Middle frontal gyrus (tissue), 1 donor: ENCODE measurements around the gene CNPY1.
A peak's percentile ranks its signal among the peaks of the same experiment; 100 is the strongest.

Source experiments
- DNase-seq: peaks from one replicate; pipeline ENCODE4 v3.0.0-alpha.2; 2015; ENCODE audit warnings: low spot score; ENCODE audit errors: extremely low spot score

CNPY1 gene

GRCh38 chr7:155468785-155469148 is 77.6 kb downstream of the CNPY1 start:
- no peak for DNase-seq

GRCh38 chr7:155467846-155468784 is 78.2 kb downstream of the CNPY1 start:
- no peak for DNase-seq

GRCh38 chr7:155466814-155467733 is 79.3 kb downstream of the CNPY1 start:
- no peak for DNase-seq

DNA sequence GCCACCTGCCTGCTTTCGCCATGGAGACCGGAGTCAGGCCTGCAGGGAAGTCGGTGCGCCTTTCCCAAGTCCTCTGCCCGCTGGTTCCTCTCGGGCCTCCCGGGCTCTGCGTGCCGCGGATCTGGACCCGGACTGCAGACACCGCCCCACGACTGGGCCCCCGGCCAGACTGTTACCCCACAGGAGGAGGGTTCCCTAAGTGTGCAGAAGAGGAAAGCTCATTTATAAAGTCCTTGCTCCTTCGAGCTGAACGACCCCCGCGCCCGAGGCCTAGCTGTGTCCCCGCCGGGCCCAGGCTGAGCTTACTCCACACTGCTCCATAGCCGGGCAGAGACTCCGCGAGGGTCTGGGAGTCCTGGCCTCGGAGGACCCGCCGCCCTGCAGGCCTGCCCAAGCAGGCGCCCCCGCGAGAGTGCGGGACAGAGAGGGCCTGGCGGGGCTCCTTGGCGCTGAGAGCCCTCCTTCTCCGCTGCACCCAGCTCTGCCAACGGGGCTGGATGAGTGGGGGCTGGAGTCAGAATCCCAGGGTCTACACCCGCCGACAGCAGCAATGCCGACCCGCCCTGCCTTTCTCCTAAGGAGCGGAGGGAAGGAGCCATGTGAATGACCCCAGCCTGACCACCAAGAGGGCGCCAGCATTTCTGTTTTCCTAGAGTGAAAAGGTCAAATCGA is 80.1 kb downstream of the CNPY1 start:
- no peak for DNase-seq

- DNase-seq: no peak
Observed at GRCh38 chr7:155465761-155466141, 80.6 kb downstream of the CNPY1 start.

DNA sequence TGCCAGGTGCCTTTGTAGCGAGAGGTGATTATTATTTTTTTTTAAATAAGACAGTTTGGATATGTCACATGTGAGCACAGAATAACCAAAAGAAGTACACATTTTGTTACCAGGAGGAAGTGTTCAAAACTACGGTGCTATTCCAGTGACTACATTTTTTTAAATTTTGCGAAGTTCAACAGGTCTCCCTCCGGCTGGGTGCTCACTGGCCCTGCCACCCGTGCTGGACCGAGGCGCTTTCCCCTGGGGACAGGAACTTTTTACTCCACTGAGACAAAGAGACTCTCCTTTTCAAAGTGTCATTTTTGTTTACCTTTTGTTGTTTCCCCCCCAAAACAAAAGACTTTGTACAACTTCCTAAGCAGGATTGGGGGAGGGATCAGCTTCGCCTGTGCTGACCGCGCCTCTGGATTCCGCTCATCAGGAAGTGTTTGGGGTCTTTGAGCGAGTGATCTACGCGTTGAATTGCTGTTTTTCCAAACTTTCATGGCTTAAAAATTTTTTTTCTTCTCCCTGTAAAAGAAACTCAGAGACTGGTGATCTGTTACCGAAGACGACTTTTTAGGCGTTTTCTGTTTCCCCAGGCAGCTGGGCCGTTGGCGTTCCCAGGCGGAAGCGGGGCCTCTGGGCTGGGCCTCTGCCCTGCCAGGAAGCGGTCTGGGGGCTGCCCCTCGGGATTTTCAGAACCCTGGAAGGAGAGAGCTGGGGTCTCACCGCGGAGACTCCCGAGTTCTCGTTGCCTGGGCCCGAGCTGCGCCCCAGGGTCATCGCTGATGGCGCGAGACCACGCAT is 81.2 kb downstream of the CNPY1 start:
- no peak for DNase-seq

- DNase-seq: no peak
Observed at GRCh38 chr7:155464183-155464582, 82.2 kb downstream of the CNPY1 start.

DNA sequence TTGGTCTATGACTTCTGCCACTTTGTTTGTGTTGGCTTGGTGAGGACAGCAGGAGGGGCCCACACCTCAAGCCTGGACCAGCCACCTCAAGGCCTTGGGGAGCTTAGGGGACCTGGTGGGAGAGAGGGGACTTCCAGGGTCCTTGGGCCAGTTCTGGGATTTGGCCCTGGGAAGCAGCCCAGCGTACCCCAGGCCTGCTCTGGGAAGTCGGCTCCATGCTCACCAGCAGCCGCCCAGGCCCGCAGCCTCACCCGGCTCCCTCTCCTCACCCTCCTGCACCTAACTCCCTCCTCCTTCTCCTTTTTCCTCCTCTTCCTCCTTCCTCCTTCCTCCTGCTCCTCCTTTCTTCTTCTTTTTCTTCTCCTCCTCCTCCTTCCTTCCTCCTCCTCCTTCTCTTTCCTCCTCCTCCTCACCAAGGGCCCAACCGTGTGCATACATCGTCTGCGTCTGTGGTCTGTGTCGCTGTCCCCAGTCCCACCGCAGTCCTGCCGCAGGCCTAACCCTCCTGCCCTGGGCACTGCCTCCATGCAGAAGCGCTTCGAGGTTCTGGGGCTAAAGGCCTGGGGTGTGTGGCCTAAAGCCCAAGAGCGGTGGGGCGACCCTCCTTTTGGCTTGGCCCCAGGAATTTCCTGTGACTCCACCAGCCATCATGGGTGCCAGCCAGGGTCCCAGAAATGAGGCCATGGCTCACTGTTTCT is 83.1 kb downstream of the CNPY1 start:
- no peak for DNase-seq

DNA sequence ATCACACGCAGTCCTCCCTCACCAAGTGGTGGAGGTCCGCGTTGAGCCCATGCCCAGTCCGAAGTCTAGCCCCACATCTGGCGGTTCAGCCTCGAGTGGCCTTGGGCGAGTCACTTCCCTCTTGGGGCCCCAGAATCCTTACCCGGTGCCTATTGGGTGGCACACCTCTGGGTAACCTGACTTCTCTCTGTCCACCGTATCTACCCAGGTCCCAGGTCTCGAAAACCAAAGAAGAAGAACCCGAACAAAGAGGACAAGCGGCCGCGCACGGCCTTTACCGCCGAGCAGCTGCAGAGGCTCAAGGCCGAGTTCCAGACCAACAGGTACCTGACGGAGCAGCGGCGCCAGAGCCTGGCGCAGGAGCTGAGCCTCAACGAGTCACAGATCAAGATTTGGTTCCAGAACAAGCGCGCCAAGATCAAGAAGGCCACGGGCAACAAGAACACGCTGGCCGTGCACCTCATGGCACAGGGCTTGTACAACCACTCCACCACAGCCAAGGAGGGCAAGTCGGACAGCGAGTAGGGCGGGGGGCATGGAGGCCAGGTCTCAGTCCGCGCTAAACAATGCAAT is 84.1 kb downstream of the CNPY1 start:
- DNase-seq: no peak

DNA sequence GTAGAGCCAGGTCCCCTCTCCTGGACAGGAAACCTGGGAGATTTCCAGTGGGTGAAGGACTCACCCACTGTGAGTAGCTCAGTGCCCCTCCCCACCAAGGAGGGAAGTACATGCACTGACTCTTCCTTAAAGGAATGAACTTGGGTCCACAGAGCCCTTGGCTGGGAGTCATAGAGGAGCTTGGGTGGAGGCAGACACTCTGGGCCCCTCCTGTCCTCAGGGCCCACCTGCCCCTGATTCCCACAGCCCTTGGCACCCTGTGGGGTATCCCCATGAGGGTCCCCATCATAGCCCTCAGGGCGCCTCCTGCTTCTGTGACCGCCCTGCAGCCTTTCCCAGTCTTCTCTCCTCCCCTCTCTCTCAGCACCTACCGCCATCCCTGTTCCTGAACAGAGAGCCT is 84.7 kb downstream of the CNPY1 start:
- no peak for DNase-seq

GRCh38 chr7:155460926-155461613 is 85.3 kb downstream of the CNPY1 start:
- DNase-seq: no peak

GRCh38 chr7:155459700-155460461 is 86.5 kb downstream of the CNPY1 start:
- DNase-seq: no peak

- no peak for DNase-seq
Observed at GRCh38 chr7:155458878-155459699, 87.3 kb downstream of the CNPY1 start.

DNA sequence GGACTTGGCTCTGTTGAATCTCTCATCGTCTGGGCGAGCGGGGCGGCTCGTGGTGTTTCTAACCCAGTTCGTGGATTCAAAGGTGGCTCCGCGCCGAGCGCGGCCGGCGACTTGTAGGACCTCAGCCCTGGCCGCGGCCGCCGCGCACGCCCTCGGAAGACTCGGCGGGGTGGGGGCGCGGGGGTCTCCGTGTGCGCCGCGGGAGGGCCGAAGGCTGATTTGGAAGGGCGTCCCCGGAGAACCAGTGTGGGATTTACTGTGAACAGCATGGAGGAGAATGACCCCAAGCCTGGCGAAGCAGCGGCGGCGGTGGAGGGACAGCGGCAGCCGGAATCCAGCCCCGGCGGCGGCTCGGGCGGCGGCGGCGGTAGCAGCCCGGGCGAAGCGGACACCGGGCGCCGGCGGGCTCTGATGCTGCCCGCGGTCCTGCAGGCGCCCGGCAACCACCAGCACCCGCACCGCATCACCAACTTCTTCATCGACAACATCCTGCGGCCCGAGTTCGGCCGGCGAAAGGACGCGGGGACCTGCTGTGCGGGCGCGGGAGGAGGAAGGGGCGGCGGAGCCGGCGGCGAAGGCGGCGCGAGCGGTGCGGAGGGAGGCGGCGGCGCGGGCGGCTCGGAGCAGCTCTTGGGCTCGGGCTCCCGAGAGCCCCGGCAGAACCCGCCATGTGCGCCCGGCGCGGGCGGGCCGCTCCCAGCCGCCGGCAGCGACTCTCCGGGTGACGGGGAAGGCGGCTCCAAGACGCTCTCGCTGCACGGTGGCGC is 88.1 kb downstream of the CNPY1 start, which contains the start of gene EN2:
Gene EN2 (plus strand): TSS at position 19 of the 767 bp plus-strand sequence. CDS start 249 bp downstream, at position 268.
- DNase-seq: no peak

GRCh38 chr7:155457544-155458110 is 88.7 kb downstream of the CNPY1 start:
- DNase-seq: no peak

- DNase-seq: peak; percentile 27
Observed at GRCh38 chr7:155456738-155457543, 89.4 kb downstream of the CNPY1 start.
